Ascending aorta (tissue), 2 donors: Measurements from ENCODE around the gene PROK2. TPM values are rescaled to one million over a fixed set of nuclear protein-coding genes. Genes with fewer than 3 reads are reported as not detected.

Experiments
- DNase-seq, 2 donors: peaks; one replicate each; pipeline ENCODE4 v3.0.0-alpha.2; 2019; ENCODE audit warnings: low spot score in 2 of 2
- H3K27ac ChIP-seq, 2 donors: fragments of 200-600 bp; sonication (generic); one replicate each; pipeline ENCODE4 v1.5.1; 2016 to 2017; ENCODE audit warnings: mild to moderate bottlenecking in 1 of 2
- H3K27me3 ChIP-seq: fragments of 200-600 bp; sonication (generic); one replicate; pipeline ENCODE4 v1.5.1; 2017
- H3K36me3 ChIP-seq, 2 donors: fragments of 200-600 bp; sonication (generic); one replicate each; pipeline ENCODE4 v1.5.1; 2016
- H3K4me1 ChIP-seq, 2 donors: fragments of 200-600 bp; sonication (generic); one replicate each; pipeline ENCODE4 v1.5.1; 2016 to 2017; ENCODE audit warnings: mild to moderate bottlenecking in 1 of 2
- H3K4me3 ChIP-seq, 2 donors: fragments of 200-600 bp; sonication (generic); one replicate each; pipeline ENCODE4 v1.5.1; 2016 to 2017; ENCODE audit warnings: mild to moderate bottlenecking in 1 of 2
- H3K9me3 ChIP-seq, 2 donors: fragments of 200-600 bp; sonication (generic); one replicate each; pipeline ENCODE4 v1.5.1; 2016
- intact Hi-C: fragments of 100-400 bp; cut with DNase I; formaldehyde crosslinking; loops from one replicate; pipeline ENCODE4 v1.15.1; 2023
- total RNA-seq: library from RNA; depleted of rRNA; stranded (reverse); fragments of >200 nt; gene quantifications from one replicate; pipeline ENCODE4 v1.1.0, GENCODE V29; 2016
- TF ChIP-seq, protein P1 (sequence below), 3 experiments: fragments of 200-600 bp in 2 of 3; fragments of 450-650 bp in 1 of 3; sonication (generic) in 2 of 3; IDR thresholded peaks; one replicate each; pipeline ENCODE4 v1.5.1; 2016 to 2019; ENCODE audit warnings: antibody characterized with exemption in 3 of 3, mild to moderate bottlenecking in 1 of 3, moderate library complexity in 1 of 3

PROK2 gene
- total RNA-seq, 1 donor from 2014 or later, result not detected

DNA sequence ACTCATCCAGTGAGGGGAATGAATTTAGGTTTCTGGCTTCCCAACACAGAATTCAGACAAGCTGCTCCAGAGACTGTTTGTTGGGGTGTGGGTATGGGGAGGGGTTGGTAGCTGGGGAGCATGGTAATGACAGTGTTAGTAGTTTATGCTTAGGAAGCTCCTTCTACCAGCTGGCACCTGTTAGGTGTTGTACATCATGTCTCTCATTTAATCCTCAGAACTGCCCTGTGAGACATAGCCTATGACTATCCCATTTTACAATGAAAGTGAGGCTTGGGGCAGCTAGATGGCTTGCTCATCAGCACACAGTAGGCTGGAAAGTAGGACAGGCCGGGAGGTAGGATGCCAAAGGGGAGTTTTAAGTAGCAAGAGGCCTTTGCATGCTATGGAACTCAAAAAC, 62.3 kb downstream of the PROK2 start:
- no peak for DNase-seq
- Histone ChIP-seq H3K4me1 (peaks cover 0 to 6% of the 10 kb centered on the region in 2 donors), H3K9me3 (no peaks in the 10 kb centered on the region), H3K4me3 (no peak overlapping the region), H3K27me3 (no peaks in the 10 kb centered on the region), H3K36me3 (no peaks in the 10 kb centered on the region), H3K27ac (no peak overlapping the region)
- intact Hi-C loops, result loop anchor here (10.0 kb wide), 1 partner anchor 1362 kb away; no protein-coding TSS in a partner anchor
- TF ChIP-seq, protein P1, sequence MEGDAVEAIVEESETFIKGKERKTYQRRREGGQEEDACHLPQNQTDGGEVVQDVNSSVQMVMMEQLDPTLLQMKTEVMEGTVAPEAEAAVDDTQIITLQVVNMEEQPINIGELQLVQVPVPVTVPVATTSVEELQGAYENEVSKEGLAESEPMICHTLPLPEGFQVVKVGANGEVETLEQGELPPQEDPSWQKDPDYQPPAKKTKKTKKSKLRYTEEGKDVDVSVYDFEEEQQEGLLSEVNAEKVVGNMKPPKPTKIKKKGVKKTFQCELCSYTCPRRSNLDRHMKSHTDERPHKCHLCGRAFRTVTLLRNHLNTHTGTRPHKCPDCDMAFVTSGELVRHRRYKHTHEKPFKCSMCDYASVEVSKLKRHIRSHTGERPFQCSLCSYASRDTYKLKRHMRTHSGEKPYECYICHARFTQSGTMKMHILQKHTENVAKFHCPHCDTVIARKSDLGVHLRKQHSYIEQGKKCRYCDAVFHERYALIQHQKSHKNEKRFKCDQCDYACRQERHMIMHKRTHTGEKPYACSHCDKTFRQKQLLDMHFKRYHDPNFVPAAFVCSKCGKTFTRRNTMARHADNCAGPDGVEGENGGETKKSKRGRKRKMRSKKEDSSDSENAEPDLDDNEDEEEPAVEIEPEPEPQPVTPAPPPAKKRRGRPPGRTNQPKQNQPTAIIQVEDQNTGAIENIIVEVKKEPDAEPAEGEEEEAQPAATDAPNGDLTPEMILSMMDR (IDR thresholded peaks at IDR 0.05), result no peak

Other genes with a start within 250 kb of the PROK2 start
- gene FOXP1, start 201.4 kb downstream of the PROK2 start, total RNA-seq, result 171 TPM
- gene EIF4E3, start 59.7 kb downstream of the PROK2 start, total RNA-seq, result 4.4 TPM
- gene GPR27, start 31.3 kb downstream of the PROK2 start, total RNA-seq, result 2.4 TPM